C4-2B (cell line): ENCODE measurements around the gene CCDC74B.
"Not testable (repeated sequence)": the region's sequence is repeated elsewhere in the genome, so short reads cannot be mapped to it uniquely, and the experiment has no call there.

Source experiments
- CTCF ChIP-seq: fragments of 450-650 bp; conservative IDR thresholded peaks from 2 replicates; pipeline ENCODE4 v1.5.1; 2017; ENCODE audit warnings: mild to moderate bottlenecking
- ZFX ChIP-seq: fragments of 450-650 bp; IDR thresholded peaks from 2 replicates; pipeline ENCODE4 v1.6.1; 2017

GRCh38 chr2:130169163-130169562 is 24.3 kb upstream of the CCDC74B start:
- not testable (repeated sequence) for TF ChIP-seq CTCF, ZFX
